Keratinocyte (primary cell): ENCODE data around the gene MPC1. TPM values are rescaled to one million over a fixed set of nuclear protein-coding genes. Genes with fewer than 3 reads are reported as not detected.

Experiments used
- DNase-seq: peaks from one replicate; pipeline ENCODE4 v3.0.0-alpha.2; 2011; ENCODE audit warnings: low read depth, missing footprints, low spot score
- FAIRE-seq: peaks from 2 replicates; lab custom pipeline; 2011; peaks lifted over from hg19 to GRCh38; lab: Jason Lieb, UNC
- H2AFZ ChIP-seq: 2 replicates; pipeline ENCODE4 v1.6.0; 2012; ENCODE audit warnings: low read length, control low read depth, inconsistent platforms; ENCODE audit not compliant: control insufficient read depth
- H3K27ac ChIP-seq: 2 replicates; pipeline ENCODE4 v1.5.1; 2011; ENCODE audit warnings: low read length; ENCODE audit not compliant: control insufficient read depth, insufficient read depth
- H3K27me3 ChIP-seq: 3 replicates; pipeline ENCODE4 v1.6.0; 2011; ENCODE audit warnings: low read length; ENCODE audit not compliant: control insufficient read depth, insufficient read depth; ENCODE audit errors: extremely low read depth
- H3K36me3 ChIP-seq, 2 experiments: 2 replicates in 1 of 2; 3 replicates in 1 of 2; pipeline ENCODE4 v1.5.1; 2011; ENCODE audit warnings: low read length in 2 of 2, mild to moderate bottlenecking in 1 of 2; ENCODE audit not compliant: control insufficient read depth in 2 of 2, insufficient read depth in 2 of 2; ENCODE audit errors: extremely low read depth in 1 of 2
- H3K4me1 ChIP-seq: 3 replicates; pipeline ENCODE4 v1.5.1; 2011; ENCODE audit warnings: low read length; ENCODE audit not compliant: control insufficient read depth, insufficient read depth; ENCODE audit errors: extremely low read depth
- H3K4me2 ChIP-seq: 3 replicates; pipeline ENCODE4 v1.6.0; 2011; ENCODE audit warnings: low read depth, low read length; ENCODE audit not compliant: control insufficient read depth, insufficient read depth; ENCODE audit errors: extremely low read depth
- H3K4me3 ChIP-seq, 3 experiments: fragments of 200-600 bp in 1 of 3; sonication (generic) in 1 of 3; 2 replicates in 2 of 3; 3 replicates in 1 of 3; pipeline ENCODE4 v1.5.1; 2011 to 2016; ENCODE audit warnings: low read length in 3 of 3, mild to moderate bottlenecking in 3 of 3, control low read depth in 2 of 3, inconsistent platforms in 1 of 3, low read depth in 1 of 3, mixed read lengths in 1 of 3, mixed run types in 1 of 3, moderate library complexity in 1 of 3; ENCODE audit not compliant: control insufficient read depth in 2 of 3, insufficient read depth in 2 of 3; ENCODE audit errors: extremely low read depth in 1 of 3
- H3K79me2 ChIP-seq: 2 replicates; pipeline ENCODE4 v1.6.0; 2012; ENCODE audit warnings: low read length; ENCODE audit not compliant: control insufficient read depth, insufficient read depth
- H3K9ac ChIP-seq: 3 replicates; pipeline ENCODE4 v1.6.0; 2011; ENCODE audit warnings: low read length; ENCODE audit not compliant: control insufficient read depth, insufficient read depth; ENCODE audit errors: extremely low read depth
- H3K9me1 ChIP-seq: 3 replicates; pipeline ENCODE4 v1.6.0; 2011; ENCODE audit warnings: low read length; ENCODE audit not compliant: control insufficient read depth, insufficient read depth; ENCODE audit errors: extremely low read depth
- H3K9me3 ChIP-seq: 2 replicates; pipeline ENCODE4 v1.5.1; 2012; ENCODE audit warnings: low read depth, low read length; ENCODE audit not compliant: control insufficient read depth
- H4K20me1 ChIP-seq: 3 replicates; pipeline ENCODE4 v1.6.0; 2011; ENCODE audit warnings: low read length; ENCODE audit not compliant: control insufficient read depth, insufficient read depth; ENCODE audit errors: extremely low read depth
- EZH2 ChIP-seq: IDR thresholded peaks from one replicate; pipeline ENCODE4 v1.6.1; 2012; ENCODE audit warnings: inconsistent platforms, mild to moderate bottlenecking, low read length, moderate library complexity
- dilution Hi-C: fragments of 300-500 bp; cut with MboI; formaldehyde crosslinking; loops from one replicate; pipeline ENCODE4 v1.7.0; 2020; ENCODE audit warnings: low sequenced_read_pairs; ENCODE audit not compliant: extremely low pct_ligation_motif_present
- polyA plus RNA-seq, 5 experiments: library from polyadenylated mRNA; depleted of rRNA in 3 of 5; stranded (reverse) in 3 of 5; stranded (forward) in 1 of 5; unstranded in 1 of 5; fragments of >200 nt; gene quantifications; 1 replicate in 1 of 5; 2 replicates in 3 of 5; 3 replicates in 1 of 5; pipeline versions ENCODE4 v1.2.1 to v1.2.3, GENCODE V29; 2011 to 2012; ENCODE audit warnings: missing spikeins in 2 of 5, low read depth in 1 of 5, low replicate concordance in 1 of 5
- TF ChIP-seq, protein P1 (sequence below), 3 experiments: IDR thresholded peaks in 1 of 3; conservative IDR thresholded peaks in 1 of 3; optimal IDR thresholded peaks in 1 of 3; 2 replicates in 2 of 3; 3 replicates in 1 of 3; pipeline versions ENCODE3 to v1.5.1; 2011; ENCODE audit warnings: low read length in 3 of 3, mild to moderate bottlenecking in 3 of 3, moderate library complexity in 2 of 3, control low read depth in 1 of 3, inconsistent platforms in 1 of 3; ENCODE audit not compliant: insufficient read depth in 2 of 3; ENCODE audit errors: extremely low read depth in 1 of 3

MPC1 gene
- polyA plus RNA-seq, 1 donor (not counting 4 experiments of a cell fraction or from before 2014, with no cell fraction given): 26.4 TPM

GRCh38 chr6:166417285-166417691, 34.5 kb upstream of the MPC1 start:
- Histone ChIP-seq H3K4me2 (no peak overlapping the region), H3K4me3 (no peak overlapping the region), H3K9me3 (no peaks in the 10 kb centered on the region), H3K79me2 (no peaks in the 10 kb centered on the region), H4K20me1 (no peaks in the 10 kb centered on the region), H3K9me1 (no peaks in the 10 kb centered on the region), H2AFZ (no peak overlapping the region), H3K4me1 (no peaks in the 10 kb centered on the region), H3K36me3 (no peaks in the 10 kb centered on the region), H3K9ac (no peak overlapping the region), H3K27me3 (no peaks in the 10 kb centered on the region), H3K27ac (no peak overlapping the region)
- DNase-seq (no peak), FAIRE-seq (no peak)
- TF ChIP-seq, protein P1, sequence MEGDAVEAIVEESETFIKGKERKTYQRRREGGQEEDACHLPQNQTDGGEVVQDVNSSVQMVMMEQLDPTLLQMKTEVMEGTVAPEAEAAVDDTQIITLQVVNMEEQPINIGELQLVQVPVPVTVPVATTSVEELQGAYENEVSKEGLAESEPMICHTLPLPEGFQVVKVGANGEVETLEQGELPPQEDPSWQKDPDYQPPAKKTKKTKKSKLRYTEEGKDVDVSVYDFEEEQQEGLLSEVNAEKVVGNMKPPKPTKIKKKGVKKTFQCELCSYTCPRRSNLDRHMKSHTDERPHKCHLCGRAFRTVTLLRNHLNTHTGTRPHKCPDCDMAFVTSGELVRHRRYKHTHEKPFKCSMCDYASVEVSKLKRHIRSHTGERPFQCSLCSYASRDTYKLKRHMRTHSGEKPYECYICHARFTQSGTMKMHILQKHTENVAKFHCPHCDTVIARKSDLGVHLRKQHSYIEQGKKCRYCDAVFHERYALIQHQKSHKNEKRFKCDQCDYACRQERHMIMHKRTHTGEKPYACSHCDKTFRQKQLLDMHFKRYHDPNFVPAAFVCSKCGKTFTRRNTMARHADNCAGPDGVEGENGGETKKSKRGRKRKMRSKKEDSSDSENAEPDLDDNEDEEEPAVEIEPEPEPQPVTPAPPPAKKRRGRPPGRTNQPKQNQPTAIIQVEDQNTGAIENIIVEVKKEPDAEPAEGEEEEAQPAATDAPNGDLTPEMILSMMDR (optimal IDR thresholded peaks at IDR 0.05 in 1 of 3, IDR thresholded peaks at IDR 0.05 in 1 of 3, conservative IDR thresholded peaks at IDR 0.05 in 1 of 3; ENCODE audit: extremely low read depth in 1 of 3, insufficient read depth in 2 of 3, low read length in 3 of 3): no peak
- dilution Hi-C loops: no loop called here

- FAIRE-seq: no peak
- Histone ChIP-seq H3K27ac (no peak overlapping the region), H3K9ac (no peak overlapping the region), H3K4me2 (no peak overlapping the region), H3K79me2 (no peaks in the 10 kb centered on the region), H3K4me3 (no peak overlapping the region), H3K4me1 (no peaks in the 10 kb centered on the region), H3K27me3 (no peaks in the 10 kb centered on the region), H4K20me1 (no peaks in the 10 kb centered on the region), H2AFZ (no peak overlapping the region), H3K36me3 (no peaks in the 10 kb centered on the region), H3K9me1 (no peaks in the 10 kb centered on the region), H3K9me3 (no peaks in the 10 kb centered on the region)
- dilution Hi-C loops: no loop called here
- DNase-seq: no peak
- no peak for TF ChIP-seq EZH2
- TF ChIP-seq, protein P1 (optimal IDR thresholded peaks at IDR 0.05 in 1 of 3, IDR thresholded peaks at IDR 0.05 in 1 of 3, conservative IDR thresholded peaks at IDR 0.05 in 1 of 3; ENCODE audit: extremely low read depth in 1 of 3, insufficient read depth in 2 of 3, low read length in 3 of 3): no peak
Measured at GRCh38 chr6:166415833-166416347, 33.1 kb upstream of the MPC1 start.
